H1 (cell line): ENCODE results near the gene GGCX. TPM values are rescaled to one million over a fixed set of nuclear protein-coding genes. Genes with fewer than 3 reads are reported as not detected.

Experiments
- ASH2L ChIP-seq: fragments of 200-600, 300-600 bp; sonication (generic); IDR thresholded peaks from one replicate; pipeline ENCODE4 v1.7.1; 2017; ENCODE audit warnings: low read length
- CHD1 ChIP-seq: IDR thresholded peaks from 2 replicates; pipeline ENCODE4 v1.6.1; 2012; ENCODE audit warnings: low read depth, low read length, improper control_type of control experiment
- CHD2 ChIP-seq: IDR thresholded peaks from 2 replicates; pipeline ENCODE4 v1.6.1; 2012; ENCODE audit warnings: low read length, improper control_type of control experiment
- EP300 ChIP-seq, 2 experiments: IDR thresholded peaks; 1 replicate in 1 of 2; 2 replicates in 1 of 2; pipeline ENCODE4 v1.6.1; 2011 to 2012; ENCODE audit warnings: low read depth in 2 of 2, low read length in 2 of 2, mild to moderate bottlenecking in 2 of 2, borderline replicate concordance in 1 of 2, inconsistent platforms in 1 of 2, moderate library complexity in 1 of 2
- GTF2F1 ChIP-seq: IDR thresholded peaks from 2 replicates; pipeline ENCODE4 v1.6.1; 2012; ENCODE audit warnings: low read depth, low read length, improper control_type of control experiment, borderline replicate concordance
- HDAC2 ChIP-seq, 2 experiments: fragments of 300-600 bp in 1 of 2; sonication (generic) in 1 of 2; IDR thresholded peaks; 2 replicates each; pipeline ENCODE4 v1.6.1; 2011 to 2012; ENCODE audit warnings: low read depth in 2 of 2, low read length in 2 of 2, mild to moderate bottlenecking in 2 of 2, moderate library complexity in 2 of 2, borderline replicate concordance in 1 of 2, inconsistent platforms in 1 of 2
- MAFK ChIP-seq: IDR thresholded peaks from 2 replicates; pipeline ENCODE4 v1.6.1; 2012; ENCODE audit warnings: low read depth, mild to moderate bottlenecking, improper control_type of control experiment, low read length
- RNF2 ChIP-seq: fragments of 200-900, 300-1000 bp; sonication (generic); IDR thresholded peaks from 2 replicates; pipeline ENCODE4 v1.7.1; 2016; ENCODE audit warnings: borderline replicate concordance, low read depth, mild to moderate bottlenecking, antibody characterized with exemption, low read length; ENCODE audit not compliant: poor library complexity, severe bottlenecking; ENCODE audit errors: missing control alignments
- RXRA ChIP-seq: IDR thresholded peaks from 2 replicates; pipeline ENCODE4 v1.6.1; 2011; ENCODE audit warnings: low read depth, mild to moderate bottlenecking, low read length, moderate library complexity; ENCODE audit not compliant: insufficient read depth
- SAP30 ChIP-seq: fragments of 300-600 bp; sonication (generic); IDR thresholded peaks from 2 replicates; pipeline ENCODE4 v1.7.1; 2012; ENCODE audit warnings: low read length, moderate library complexity, mild to moderate bottlenecking, inconsistent platforms; ENCODE audit not compliant: insufficient read depth, insufficient replicate concordance
- SIRT6 ChIP-seq: IDR thresholded peaks from one replicate; pipeline ENCODE4 v1.7.1; 2012; ENCODE audit warnings: low read length, inconsistent platforms
- SIX5 ChIP-seq: IDR thresholded peaks from 2 replicates; pipeline ENCODE4 v1.6.1; 2011; ENCODE audit warnings: mild to moderate bottlenecking, low read depth, low read length
- SRF ChIP-seq: IDR thresholded peaks from 2 replicates; pipeline ENCODE4 v1.6.1; 2011; ENCODE audit warnings: mild to moderate bottlenecking, low read depth, low read length, moderate library complexity
- TAF7 ChIP-seq: optimal IDR thresholded peaks from 2 replicates; pipeline ENCODE3; 2011; ENCODE audit warnings: low read depth, mild to moderate bottlenecking, inconsistent platforms, low read length, moderate library complexity, borderline replicate concordance
- TEAD4 ChIP-seq: IDR thresholded peaks from 2 replicates; pipeline ENCODE4 v1.6.1; 2012; ENCODE audit warnings: low read depth, low read length, inconsistent platforms, mixed read lengths
- USF2 ChIP-seq: IDR thresholded peaks from 2 replicates; pipeline ENCODE4 v1.6.1; 2011; ENCODE audit warnings: low read length, improper control_type of control experiment
- YY1 ChIP-seq: IDR thresholded peaks from 2 replicates; pipeline ENCODE4 v1.6.1; 2011; ENCODE audit warnings: low read depth, mild to moderate bottlenecking, low read length
- polyA plus RNA-seq, 7 experiments: library from polyadenylated mRNA; depleted of rRNA in 3 of 7; stranded (reverse) in 5 of 7; unstranded in 2 of 7; fragments of >200 nt in 5 of 7; fragments of 200-250 nt in 2 of 7; gene quantifications; 1 replicate in 5 of 7; 2 replicates in 1 of 7; 4 replicates in 1 of 7; pipeline versions ENCODE4 v1.2.1 to v1.2.3, GENCODE V29; 2011 to 2013; ENCODE audit warnings: missing spikeins in 2 of 7, mixed read lengths in 2 of 7
- total RNA-seq: library from RNA; stranded (reverse); fragmentation: NEBNext Ultra II Directional; extraction: Animal tissue kit (Norgen Biotek cat#: 25700); gene quantifications from 2 replicates; pipeline ENCODE4 v1.2.1, GENCODE V29; 2021
- TF ChIP-seq, protein P1 (sequence below): IDR thresholded peaks from 2 replicates; pipeline ENCODE4 v1.6.1; 2012; ENCODE audit warnings: inconsistent platforms

GGCX gene
- total and polyA plus RNA-seq, 2 of the 8 experiments (the other 6 are each of a cell fraction or from before 2014, with no cell fraction given), result 29.4 to 33.8 TPM

DNA sequence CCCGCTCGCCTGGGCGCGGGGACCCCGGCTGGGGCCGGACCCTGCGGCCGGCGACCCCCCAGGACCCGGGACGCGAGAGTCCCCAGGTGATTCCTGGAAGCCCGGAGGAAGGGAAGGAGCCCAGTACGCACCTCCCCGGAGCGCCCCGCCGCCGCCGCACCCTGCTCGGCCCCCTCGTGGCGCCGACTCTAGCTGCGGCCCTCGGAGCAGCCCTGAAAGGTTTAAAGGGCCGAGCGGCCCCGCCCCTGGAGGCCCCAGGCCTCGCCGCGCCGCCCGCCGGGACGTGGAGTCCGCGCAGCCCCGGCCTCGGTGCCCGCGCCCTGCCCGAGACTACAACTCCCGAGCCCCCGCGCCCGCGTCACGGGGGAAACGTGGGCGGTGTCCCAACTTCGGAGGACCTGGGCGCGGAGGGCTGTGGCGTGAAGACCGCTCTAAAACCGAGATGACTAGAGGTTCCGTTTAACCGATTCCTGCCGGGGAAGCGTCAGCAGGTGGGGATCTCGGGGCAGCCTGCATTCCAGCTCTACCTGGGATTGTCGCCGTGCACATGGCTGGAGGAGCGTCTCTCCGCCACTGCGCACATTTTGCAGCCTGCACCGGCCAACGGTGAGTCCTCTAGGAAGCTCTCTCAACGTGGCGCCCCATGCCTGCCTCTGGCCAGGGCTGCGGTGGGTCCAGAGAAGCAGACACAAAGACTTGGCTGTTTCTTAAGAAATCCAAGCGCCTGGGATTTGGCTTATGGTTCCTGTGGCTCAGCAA, 41.4 kb upstream of the GGCX start, which contains the start of gene TMEM150A (continued):
- peak; percentile 66 for TF ChIP-seq TAF7
- TF ChIP-seq CHD1, result no peak
- TF ChIP-seq CHD2, result no peak
- no peak; the same call in 1 of the 2 replicates for TF ChIP-seq USF2
- TF ChIP-seq RNF2, result no peak
- TF ChIP-seq YY1, result no peak
- no peak for TF ChIP-seq SRF
- TF ChIP-seq HDAC2 (IDR thresholded peaks at IDR 0.05; ENCODE audit: borderline replicate concordance in 1 of 2, low read depth in 2 of 2, low read length in 2 of 2), result no peak; a peak in 1 of 4 replicates
- peak; percentile 87 for TF ChIP-seq TEAD4
- TF ChIP-seq, protein P1, sequence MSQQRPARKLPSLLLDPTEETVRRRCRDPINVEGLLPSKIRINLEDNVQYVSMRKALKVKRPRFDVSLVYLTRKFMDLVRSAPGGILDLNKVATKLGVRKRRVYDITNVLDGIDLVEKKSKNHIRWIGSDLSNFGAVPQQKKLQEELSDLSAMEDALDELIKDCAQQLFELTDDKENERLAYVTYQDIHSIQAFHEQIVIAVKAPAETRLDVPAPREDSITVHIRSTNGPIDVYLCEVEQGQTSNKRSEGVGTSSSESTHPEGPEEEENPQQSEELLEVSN, result peak; percentile 18; the same call in 1 of the 2 replicates
- TF ChIP-seq GTF2F1, result no peak
- peak; percentile 54 for TF ChIP-seq SIX5
- no peak for TF ChIP-seq MAFK
- peak; percentile 89 for TF ChIP-seq SAP30
- TF ChIP-seq EP300 (IDR thresholded peaks at IDR 0.05; ENCODE audit: borderline replicate concordance in 1 of 2, low read depth in 2 of 2, low read length in 2 of 2), result no peak
- peak; percentile 44 for TF ChIP-seq ASH2L
- no peak for TF ChIP-seq RXRA
- no peak for TF ChIP-seq SIRT6
